Nephron progenitor cell (in vitro differentiated cells): ENCODE data around the gene SEPTIN10.

Experiments used
- DNase-seq: peaks from one replicate; pipeline ENCODE4 v3.0.0; 2021
- H3K27ac Mint-ChIP-seq: 2 replicates; pipeline ENCODE4 v1.8.0; 2021; ENCODE audit warnings: mild to moderate bottlenecking, moderate library complexity, mixed read lengths
- H3K27me3 Mint-ChIP-seq: 2 replicates; pipeline ENCODE4 v1.8.0; 2021; ENCODE audit warnings: mild to moderate bottlenecking, low read depth, mixed read lengths; ENCODE audit not compliant: poor library complexity
- H3K36me3 Mint-ChIP-seq: 2 replicates; pipeline ENCODE4 v1.8.0; 2021; ENCODE audit warnings: low read depth, mixed read lengths
- H3K4me1 Mint-ChIP-seq: 2 replicates; pipeline ENCODE4 v1.8.0; 2021; ENCODE audit warnings: mixed read lengths
- H3K4me3 Mint-ChIP-seq: 2 replicates; pipeline ENCODE4 v1.8.0; 2021; ENCODE audit warnings: mild to moderate bottlenecking, moderate library complexity, mixed read lengths
- H3K9me3 Mint-ChIP-seq: 2 replicates; pipeline ENCODE4 v1.8.0; 2021; ENCODE audit warnings: mild to moderate bottlenecking, moderate library complexity, mixed read lengths
- TF ChIP-seq, protein P1 (sequence below): fragments of 200-600 bp; sonication (generic); IDR thresholded peaks from 2 replicates; pipeline ENCODE4 v1.5.0; 2021; ENCODE audit warnings: antibody characterized with exemption

Gene SEPTIN10

DNA sequence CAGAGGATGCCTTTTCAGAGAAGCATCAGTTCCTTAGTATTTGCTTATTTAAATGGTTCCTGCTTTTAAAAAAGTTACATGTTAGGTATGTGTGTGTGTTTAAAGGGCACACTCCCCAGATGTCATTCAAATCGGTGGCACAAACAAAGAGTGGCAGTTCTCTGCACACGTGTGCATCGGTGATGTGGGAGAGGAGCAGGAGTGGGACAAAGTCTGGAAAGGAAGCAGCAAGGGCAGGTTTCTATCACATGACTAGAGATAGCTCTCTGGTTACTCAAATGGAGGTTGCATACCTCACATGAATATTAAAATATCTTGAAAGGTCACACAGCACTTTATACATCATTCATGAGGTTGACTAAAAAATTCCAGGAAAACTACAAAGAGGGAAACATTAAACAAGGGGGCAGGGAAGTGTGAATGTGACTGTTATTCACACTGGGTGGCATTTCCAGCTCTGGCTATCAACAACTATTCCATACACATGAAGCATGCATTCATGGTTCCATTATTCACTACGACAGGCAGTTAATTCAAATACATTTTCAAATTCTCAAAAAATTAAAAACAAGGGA, 64.7 kb downstream of the SEPTIN10 start:
- H3K9me3 Mint-ChIP-seq: peaks cover 17% of the 10 kb centered on the region
- no peak overlapping the region for H3K4me3 Mint-ChIP-seq
- peaks cover 50% of the 10 kb centered on the region for H3K36me3 Mint-ChIP-seq
- H3K27me3 Mint-ChIP-seq: peaks cover 2% of the 10 kb centered on the region
- no peaks in the 10 kb centered on the region for H3K4me1 Mint-ChIP-seq
- TF ChIP-seq, protein P1, sequence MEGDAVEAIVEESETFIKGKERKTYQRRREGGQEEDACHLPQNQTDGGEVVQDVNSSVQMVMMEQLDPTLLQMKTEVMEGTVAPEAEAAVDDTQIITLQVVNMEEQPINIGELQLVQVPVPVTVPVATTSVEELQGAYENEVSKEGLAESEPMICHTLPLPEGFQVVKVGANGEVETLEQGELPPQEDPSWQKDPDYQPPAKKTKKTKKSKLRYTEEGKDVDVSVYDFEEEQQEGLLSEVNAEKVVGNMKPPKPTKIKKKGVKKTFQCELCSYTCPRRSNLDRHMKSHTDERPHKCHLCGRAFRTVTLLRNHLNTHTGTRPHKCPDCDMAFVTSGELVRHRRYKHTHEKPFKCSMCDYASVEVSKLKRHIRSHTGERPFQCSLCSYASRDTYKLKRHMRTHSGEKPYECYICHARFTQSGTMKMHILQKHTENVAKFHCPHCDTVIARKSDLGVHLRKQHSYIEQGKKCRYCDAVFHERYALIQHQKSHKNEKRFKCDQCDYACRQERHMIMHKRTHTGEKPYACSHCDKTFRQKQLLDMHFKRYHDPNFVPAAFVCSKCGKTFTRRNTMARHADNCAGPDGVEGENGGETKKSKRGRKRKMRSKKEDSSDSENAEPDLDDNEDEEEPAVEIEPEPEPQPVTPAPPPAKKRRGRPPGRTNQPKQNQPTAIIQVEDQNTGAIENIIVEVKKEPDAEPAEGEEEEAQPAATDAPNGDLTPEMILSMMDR: no peak
- peak overlapping the region; percentile 46 for H3K27ac Mint-ChIP-seq
- DNase-seq: no peak

DNA sequence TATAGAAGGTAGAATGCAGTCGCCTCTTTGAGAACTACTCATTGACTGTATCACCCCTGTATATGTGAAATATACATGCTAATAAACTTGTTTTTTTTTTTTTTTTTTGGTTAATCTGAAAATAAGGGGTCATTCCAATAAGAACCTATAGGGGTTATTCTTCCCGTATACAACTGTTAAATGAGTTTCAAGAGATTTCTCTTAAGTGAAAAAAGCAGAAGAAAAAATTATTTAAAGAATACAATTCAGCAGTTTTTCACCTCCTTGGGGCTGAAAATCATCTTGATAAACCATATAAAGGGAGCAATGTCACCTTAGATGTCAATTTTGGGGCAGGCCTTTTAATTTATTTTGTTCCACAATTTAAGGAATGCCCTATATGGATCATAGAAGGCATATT, 66.5 kb downstream of the SEPTIN10 start:
- peaks cover 2% of the 10 kb centered on the region for H3K4me1 Mint-ChIP-seq
- H3K27me3 Mint-ChIP-seq: peaks cover 2% of the 10 kb centered on the region
- no peak overlapping the region for H3K4me3 Mint-ChIP-seq
- TF ChIP-seq, protein P1: no peak
- H3K9me3 Mint-ChIP-seq: peaks cover 8% of the 10 kb centered on the region
- DNase-seq: no peak
- H3K36me3 Mint-ChIP-seq: peaks cover 35% of the 10 kb centered on the region
- no peak overlapping the region for H3K27ac Mint-ChIP-seq

DNA sequence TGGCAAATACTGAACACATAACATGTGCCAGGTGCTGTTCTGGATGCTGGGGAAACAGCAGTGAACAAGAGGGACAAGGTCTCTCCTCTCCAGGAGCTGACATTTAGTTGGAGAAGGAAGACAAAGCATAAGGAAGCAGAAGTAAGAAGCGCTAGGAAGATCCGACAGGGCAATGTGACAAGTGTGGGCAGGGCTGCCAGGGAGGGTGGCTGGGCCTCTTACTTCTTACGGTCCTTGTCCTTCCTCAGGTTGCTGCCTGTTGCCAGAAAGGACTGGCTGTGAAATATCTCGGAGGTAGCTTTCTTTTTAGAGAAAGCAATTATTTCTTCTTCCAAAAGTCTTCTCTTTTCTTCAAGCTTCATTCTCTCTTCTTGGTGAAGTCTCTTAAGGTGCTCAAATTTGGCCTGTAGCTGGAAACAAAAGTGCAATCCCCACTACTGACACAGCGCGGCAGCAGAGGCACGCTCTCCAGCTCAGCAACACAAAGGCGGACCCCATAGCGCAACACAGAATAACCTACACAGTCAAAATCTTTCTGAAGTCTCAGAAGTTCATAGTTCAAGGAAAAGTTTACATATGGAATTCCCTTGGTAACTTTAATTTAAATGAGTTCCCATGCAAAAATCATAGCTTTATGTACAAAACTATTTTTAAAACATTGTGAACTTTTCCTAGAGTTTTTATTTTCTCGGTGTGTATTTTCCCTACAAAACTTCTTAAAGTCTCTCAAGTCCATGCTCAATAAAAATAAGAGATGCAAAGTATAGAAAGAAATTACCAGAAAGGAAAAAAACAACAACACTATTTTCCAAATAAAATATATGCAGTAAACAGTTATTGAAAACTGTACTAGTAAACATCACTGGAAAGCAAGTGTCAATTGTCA, 67.7 kb downstream of the SEPTIN10 start:
- Mint-ChIP-seq H3K4me1 (peaks cover 9% of the 10 kb centered on the region), H3K4me3 (no peak overlapping the region), H3K27ac (no peak overlapping the region), H3K36me3 (peaks cover 23% of the 10 kb centered on the region), H3K27me3 (peaks cover 2% of the 10 kb centered on the region), H3K9me3 (no peaks in the 10 kb centered on the region)
- TF ChIP-seq, protein P1: peak; percentile 96
- DNase-seq: peak; percentile 79

DNA sequence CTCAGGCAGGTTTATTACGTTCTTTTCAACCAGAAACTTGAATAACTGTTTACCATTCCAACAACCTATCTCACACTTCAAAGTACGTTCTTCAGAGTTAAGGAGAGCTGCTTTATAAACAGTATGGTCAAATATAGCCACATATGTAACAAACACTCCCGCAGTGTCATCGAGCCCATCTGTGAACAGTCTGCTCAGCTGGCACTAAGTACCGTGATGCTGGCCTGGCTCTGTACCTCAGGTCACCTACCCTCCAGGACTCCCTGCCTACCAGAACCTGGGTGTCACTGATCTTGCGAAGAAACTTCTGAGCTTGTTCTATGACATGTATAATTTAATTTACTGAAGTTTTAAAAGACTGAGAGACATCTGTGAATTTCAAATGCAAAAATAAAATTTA, 71.4 kb downstream of the SEPTIN10 start:
- no peak overlapping the region for H3K27ac Mint-ChIP-seq
- peaks cover 25% of the 10 kb centered on the region for H3K36me3 Mint-ChIP-seq
- no peak overlapping the region for H3K4me3 Mint-ChIP-seq
- H3K9me3 Mint-ChIP-seq: peaks cover 8% of the 10 kb centered on the region
- H3K27me3 Mint-ChIP-seq: peaks cover 2% of the 10 kb centered on the region
- H3K4me1 Mint-ChIP-seq: peaks cover 9% of the 10 kb centered on the region
- TF ChIP-seq, protein P1: no peak
- no peak for DNase-seq

DNA sequence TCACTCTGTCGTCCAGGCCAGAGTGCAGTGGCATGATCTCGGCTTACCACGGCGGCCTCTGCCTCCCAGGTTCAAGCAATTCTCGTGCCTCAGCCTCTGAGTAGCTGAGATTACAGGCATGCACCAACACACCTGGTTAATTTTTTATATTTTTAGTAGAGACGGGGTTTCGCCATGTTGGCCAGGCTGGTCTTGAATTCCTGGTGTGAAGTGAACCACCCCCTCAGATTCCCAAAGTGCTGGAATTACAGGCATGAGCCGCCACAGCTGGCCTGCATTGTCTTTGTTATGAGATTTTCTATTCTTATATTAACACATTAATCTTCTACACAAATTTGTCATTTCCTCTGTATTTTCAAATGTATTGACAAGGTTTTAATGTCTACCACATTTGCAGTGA, 75.2 kb downstream of the SEPTIN10 start:
- no peak for DNase-seq
- Mint-ChIP-seq H3K4me3 (no peak overlapping the region), H3K27ac (no peak overlapping the region), H3K4me1 (peaks cover 9% of the 10 kb centered on the region), H3K9me3 (peaks cover 27% of the 10 kb centered on the region), H3K27me3 (peaks cover 13% of the 10 kb centered on the region), H3K36me3 (peaks cover 22% of the 10 kb centered on the region)
- TF ChIP-seq, protein P1: no peak
